Measurements from ENCODE around the gene DTNA. TPM values are rescaled to one million over a fixed set of nuclear protein-coding genes. Genes with fewer than 3 reads are reported as not detected.

Gene DTNA
- total RNA-seq, 4 donors from 2014 or later, result 110 to 254 (median 204) TPM

- Histone ChIP-seq H3K9me3 (no peaks in the 10 kb centered on the region), H3K27ac (peak overlapping the region; percentile 7 to 43 (median 26)), H3K27me3 (no peaks in the 10 kb centered on the region), H3K36me3 (no peaks in the 10 kb centered on the region), H3K4me3 (no peak overlapping the region), H3K4me1 (peaks cover 0 to 19% (median 8%) of the 10 kb centered on the region in 3 donors)
- TF ChIP-seq EP300 (IDR thresholded peaks at IDR 0.05), result no peak
- TF ChIP-seq CTCF (IDR thresholded peaks at IDR 0.05), result no peak
- no peak for TF ChIP-seq POLR2A (IDR thresholded peaks at IDR 0.05)
- TF ChIP-seq POLR2AphosphoS5 (IDR thresholded peaks at IDR 0.05), result peak; percentile 59
- ATAC-seq, result peak; percentile 42
- WGBS, 2 donors (ENCODE audit: low coverage in 1 of 2), result 28 to 30% methylated on average over 4 to 6 of the region's 6 CpGs
Observed at GRCh38 chr18:34795070-34795732, 85.1 kb downstream of the DTNA start.

GRCh38 chr18:34796035-34796657 is 86.0 kb downstream of the DTNA start:
- 31 to 67% methylated on average over 6 to 7 of the region's 7 CpGs for WGBS, 2 donors (ENCODE audit: low coverage in 1 of 2)
- Histone ChIP-seq H3K4me3 (no peak overlapping the region), H3K27ac (peak overlapping the region in 3 of 4 donors; percentile 25 to 36 (median 26)), H3K27me3 (no peaks in the 10 kb centered on the region), H3K36me3 (no peaks in the 10 kb centered on the region), H3K9me3 (no peaks in the 10 kb centered on the region), H3K4me1 (peaks cover 0 to 19% (median 8%) of the 10 kb centered on the region in 3 donors)
- ATAC-seq, result no peak
- TF ChIP-seq POLR2AphosphoS5 (IDR thresholded peaks at IDR 0.05) (no peak), CTCF (IDR thresholded peaks at IDR 0.05) (no peak), POLR2A (IDR thresholded peaks at IDR 0.05) (no peak), EP300 (IDR thresholded peaks at IDR 0.05) (no peak)

DNA sequence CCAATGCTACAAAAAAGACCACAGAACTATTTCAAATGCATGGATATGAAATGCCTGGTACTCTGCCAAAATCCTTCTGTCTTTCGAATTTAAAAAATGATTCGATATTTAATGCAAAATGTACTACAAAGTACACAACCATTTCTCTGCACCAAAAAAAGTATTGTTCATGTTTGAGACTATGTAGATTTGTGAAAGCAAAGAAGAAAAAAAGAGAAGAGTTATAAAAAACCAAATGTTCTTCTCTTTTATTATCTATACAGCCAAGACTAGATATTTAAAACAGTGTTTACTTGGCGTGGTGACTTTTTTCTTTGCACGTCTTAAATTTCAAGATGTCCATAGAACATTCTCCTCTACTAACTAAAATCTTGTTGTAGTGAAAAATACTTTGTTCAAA is 89.2 kb downstream of the DTNA start:
- H3K27me3 ChIP-seq, result no peaks in the 10 kb centered on the region
- H3K27ac ChIP-seq, result no peak overlapping the region
- no peak for ATAC-seq
- H3K36me3 ChIP-seq, result no peaks in the 10 kb centered on the region
- H3K9me3 ChIP-seq, result no peaks in the 10 kb centered on the region
- TF ChIP-seq CTCF (IDR thresholded peaks at IDR 0.05), result no peak
- no peak for TF ChIP-seq POLR2A (IDR thresholded peaks at IDR 0.05)
- no peak for TF ChIP-seq EP300 (IDR thresholded peaks at IDR 0.05)
- TF ChIP-seq POLR2AphosphoS5 (IDR thresholded peaks at IDR 0.05), result no peak
- H3K4me3 ChIP-seq, result no peak overlapping the region
- 64 to 80% methylated on average over 4 of the region's 4 CpGs for WGBS, 2 donors (ENCODE audit: low coverage in 1 of 2)
- peaks cover 0 to 47% (median 8%) of the 10 kb centered on the region in 3 donors for H3K4me1 ChIP-seq

- no peak for ATAC-seq
- Histone ChIP-seq H3K4me3 (no peak overlapping the region), H3K4me1 (peaks cover 0 to 42% (median 8%) of the 10 kb centered on the region in 3 donors), H3K36me3 (no peaks in the 10 kb centered on the region), H3K9me3 (no peaks in the 10 kb centered on the region), H3K27ac (no peak overlapping the region), H3K27me3 (no peaks in the 10 kb centered on the region)
- WGBS, 2 donors (ENCODE audit: low coverage in 1 of 2), result 79 to 100% methylated on average over 1 of the region's 1 CpG
- TF ChIP-seq CTCF (IDR thresholded peaks at IDR 0.05) (no peak), POLR2A (IDR thresholded peaks at IDR 0.05) (no peak), EP300 (IDR thresholded peaks at IDR 0.05) (no peak), POLR2AphosphoS5 (IDR thresholded peaks at IDR 0.05) (no peak)
Observed at GRCh38 chr18:34800381-34800780, 90.3 kb downstream of the DTNA start.

- 95% methylated on average over 2 of the region's 2 CpGs; no CpG with 5 or more reads in 1 of the 2 donors for WGBS, 2 donors (ENCODE audit: low coverage in 1 of 2)
- peaks cover 5 to 45% (median 10%) of the 10 kb centered on the region in 3 donors for H3K4me1 ChIP-seq
- H3K27ac ChIP-seq, result no peak overlapping the region
- H3K27me3 ChIP-seq, result no peaks in the 10 kb centered on the region
- no peak overlapping the region for H3K4me3 ChIP-seq
- TF ChIP-seq POLR2AphosphoS5 (IDR thresholded peaks at IDR 0.05) (no peak), CTCF (IDR thresholded peaks at IDR 0.05) (no peak), EP300 (IDR thresholded peaks at IDR 0.05) (no peak), POLR2A (IDR thresholded peaks at IDR 0.05) (no peak)
- no peak for ATAC-seq
- no peaks in the 10 kb centered on the region for H3K9me3 ChIP-seq
- H3K36me3 ChIP-seq, result no peaks in the 10 kb centered on the region
Observed at GRCh38 chr18:34801774-34802173, 91.7 kb downstream of the DTNA start.

All from gastroesophageal sphincter (tissue), 4 donors.